Stimulated activated CD4-positive, alpha-beta T cell treated with anti-CD3 and anti-CD28 coated beads, Interleukin-2, amount 100 ng/mL, for 24 hours (primary cell): Measurements from ENCODE around the gene ROCK2.

Experiments
- DNase-seq, 2 donors: peaks; one replicate each; pipeline ENCODE4 v3.0.0-alpha.2; 2020

The ROCK2 gene

GRCh38 chr2:11366326-11366741 is 21.9 kb upstream of the ROCK2 start:
- no peak for DNase-seq

GRCh38 chr2:11365096-11365879 is 20.9 kb upstream of the ROCK2 start:
- DNase-seq = no peak

GRCh38 chr2:11364565-11364887 is 20.1 kb upstream of the ROCK2 start:
- no peak for DNase-seq

- DNase-seq = no peak
Observed at GRCh38 chr2:11363868-11364564, 19.6 kb upstream of the ROCK2 start.

GRCh38 chr2:11359865-11360264 is 15.4 kb upstream of the ROCK2 start:
- no peak for DNase-seq

GRCh38 chr2:11357428-11357972 is 13.1 kb upstream of the ROCK2 start:
- DNase-seq = no peak

- no peak for DNase-seq
Observed at GRCh38 chr2:11356764-11357163, 12.3 kb upstream of the ROCK2 start.

GRCh38 chr2:11355194-11356053 is 11.0 kb upstream of the ROCK2 start:
- DNase-seq = no peak

GRCh38 chr2:11354363-11355154 is 10.1 kb upstream of the ROCK2 start:
- no peak for DNase-seq

GRCh38 chr2:11352781-11353537 is 8.5 kb upstream of the ROCK2 start:
- DNase-seq = no peak

GRCh38 chr2:11348209-11348749 is 3.8 kb upstream of the ROCK2 start:
- DNase-seq = no peak

- DNase-seq = no peak
Observed at GRCh38 chr2:11347403-11347959, 3.0 kb upstream of the ROCK2 start.

- no peak for DNase-seq
Observed at GRCh38 chr2:11346023-11346482, 1.6 kb upstream of the ROCK2 start.

- DNase-seq = peak in 1 of 2 donors; percentile 24
Observed at GRCh38 chr2:11344956-11345677, 681 bp upstream of the ROCK2 start.

GRCh38 chr2:11343650-11344341 is 640 bp downstream of the ROCK2 start:
- DNase-seq = peak; percentile 35 to 47

GRCh38 chr2:11343368-11343649 is 1.1 kb downstream of the ROCK2 start:
- no peak for DNase-seq

- DNase-seq = no peak
Observed at GRCh38 chr2:11342551-11343367, 1.7 kb downstream of the ROCK2 start.

GRCh38 chr2:11340717-11341116 is 3.7 kb downstream of the ROCK2 start:
- no peak for DNase-seq
